ENCODE data around the gene GLT1D1. TPM values are rescaled to one million over a fixed set of nuclear protein-coding genes. Genes with fewer than 3 reads are reported as not detected.

The GLT1D1 gene
- total and polyA plus RNA-seq, 2 donors (not counting 1 experiment from before 2014, with no cell fraction given) = under 0.01 TPM; not detected in 1

GRCh38 chr12:128944956-128945355, 91.7 kb downstream of the GLT1D1 start:
- Histone ChIP-seq H3K79me2 (ENCODE audit: control insufficient read depth, insufficient read depth, low read length) (no peaks in the 10 kb centered on the region), H3K9ac (ENCODE audit: insufficient read depth, low read length) (no peak overlapping the region), H3K9me3 (ENCODE audit: control insufficient read depth, insufficient read depth, low read depth, low read length) (peaks cover 2% of the 10 kb centered on the region), H3K36me3 (ENCODE audit: control insufficient read depth, insufficient read depth, low read length) (no peaks in the 10 kb centered on the region), H2AFZ (ENCODE audit: low read length) (no peak overlapping the region), H3K4me2 (ENCODE audit: extremely low read depth, insufficient read depth, low read length) (no peak overlapping the region), H3K27me3 (ENCODE audit: control insufficient read depth, insufficient read depth, low read length) (no peaks in the 10 kb centered on the region), H3K27ac (ENCODE audit: insufficient read depth, low read length) (no peak overlapping the region), H4K20me1 (ENCODE audit: control insufficient read depth, extremely low read depth, insufficient read depth, low read length) (no peaks in the 10 kb centered on the region), H3K4me3 (replicated peaks in 1 of 4; ENCODE audit: control extremely low read depth in 1 of 4, insufficient read depth in 1 of 4, low read depth in 3 of 4, low read length in 4 of 4) (no peak overlapping the region), H3K4me1 (ENCODE audit: control insufficient read depth, extremely low read depth, insufficient read depth, low read length) (no peaks in the 10 kb centered on the region)
- no peak for DNase-seq (ENCODE audit: low read depth in 2 of 2)
- TF ChIP-seq CTCF (conservative IDR thresholded peaks at IDR 0.05 in 1 of 2, IDR thresholded peaks at IDR 0.05 in 1 of 2; ENCODE audit: low read depth in 1 of 2, low read length in 2 of 2) = no peak

DNA sequence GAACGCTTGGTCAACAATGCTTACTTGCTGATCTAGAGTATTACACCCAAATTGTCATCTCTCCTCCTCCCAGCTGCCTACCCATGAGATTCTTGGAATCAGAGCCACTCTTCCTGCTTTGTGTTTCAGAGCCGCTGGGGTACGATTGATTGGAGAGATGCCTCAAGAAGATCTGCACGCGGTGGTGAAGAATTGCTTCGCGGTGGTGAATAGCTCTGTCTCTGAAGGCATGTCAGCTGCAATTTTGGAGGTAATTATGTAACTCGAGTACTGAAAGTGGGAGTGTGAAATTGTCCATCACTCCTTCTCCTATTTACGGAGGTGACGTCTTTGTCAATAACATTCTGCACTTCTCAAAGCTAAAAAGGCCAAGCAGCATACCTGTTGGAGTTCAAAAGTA, 93.9 kb downstream of the GLT1D1 start:
- Histone ChIP-seq H3K4me1 (ENCODE audit: control insufficient read depth, extremely low read depth, insufficient read depth, low read length) (no peaks in the 10 kb centered on the region), H3K79me2 (ENCODE audit: control insufficient read depth, insufficient read depth, low read length) (no peaks in the 10 kb centered on the region), H3K27me3 (ENCODE audit: control insufficient read depth, insufficient read depth, low read length) (no peaks in the 10 kb centered on the region), H4K20me1 (ENCODE audit: control insufficient read depth, extremely low read depth, insufficient read depth, low read length) (no peaks in the 10 kb centered on the region), H3K4me2 (ENCODE audit: extremely low read depth, insufficient read depth, low read length) (no peak overlapping the region), H3K36me3 (ENCODE audit: control insufficient read depth, insufficient read depth, low read length) (no peaks in the 10 kb centered on the region), H2AFZ (ENCODE audit: low read length) (no peak overlapping the region), H3K9me3 (ENCODE audit: control insufficient read depth, insufficient read depth, low read depth, low read length) (peaks cover 2% of the 10 kb centered on the region), H3K4me3 (replicated peaks in 1 of 4; ENCODE audit: control extremely low read depth in 1 of 4, insufficient read depth in 1 of 4, low read depth in 3 of 4, low read length in 4 of 4) (no peak overlapping the region), H3K9ac (ENCODE audit: insufficient read depth, low read length) (no peak overlapping the region), H3K27ac (ENCODE audit: insufficient read depth, low read length) (no peak overlapping the region)
- DNase-seq (ENCODE audit: low read depth in 2 of 2) = no peak
- no peak for TF ChIP-seq EZH2 (IDR thresholded peaks at IDR 0.05; ENCODE audit: low read length, missing control alignments)
- no peak for TF ChIP-seq CTCF (conservative IDR thresholded peaks at IDR 0.05 in 1 of 2, IDR thresholded peaks at IDR 0.05 in 1 of 2; ENCODE audit: low read depth in 1 of 2, low read length in 2 of 2)

GRCh38 chr12:128949086-128949485, 95.8 kb downstream of the GLT1D1 start:
- H2AFZ ChIP-seq (ENCODE audit: low read length) = no peak overlapping the region
- no peak overlapping the region for H3K9ac ChIP-seq (ENCODE audit: insufficient read depth, low read length)
- H3K36me3 ChIP-seq (ENCODE audit: control insufficient read depth, insufficient read depth, low read length) = no peaks in the 10 kb centered on the region
- no peaks in the 10 kb centered on the region for H3K79me2 ChIP-seq (ENCODE audit: control insufficient read depth, insufficient read depth, low read length)
- H3K27me3 ChIP-seq (ENCODE audit: control insufficient read depth, insufficient read depth, low read length) = no peaks in the 10 kb centered on the region
- peaks cover 2% of the 10 kb centered on the region for H3K9me3 ChIP-seq (ENCODE audit: control insufficient read depth, insufficient read depth, low read depth, low read length)
- no peak overlapping the region for H3K4me2 ChIP-seq (ENCODE audit: extremely low read depth, insufficient read depth, low read length)
- no peak overlapping the region for H3K4me3 ChIP-seq (replicated peaks in 1 of 4; ENCODE audit: control extremely low read depth in 1 of 4, insufficient read depth in 1 of 4, low read depth in 3 of 4, low read length in 4 of 4)
- no peaks in the 10 kb centered on the region for H3K4me1 ChIP-seq (ENCODE audit: control insufficient read depth, extremely low read depth, insufficient read depth, low read length)
- TF ChIP-seq CTCF (conservative IDR thresholded peaks at IDR 0.05 in 1 of 2, IDR thresholded peaks at IDR 0.05 in 1 of 2; ENCODE audit: low read depth in 1 of 2, low read length in 2 of 2) (no peak), EZH2 (IDR thresholded peaks at IDR 0.05; ENCODE audit: low read length, missing control alignments) (no peak)
- no peak for DNase-seq (ENCODE audit: low read depth in 2 of 2)
- no peaks in the 10 kb centered on the region for H4K20me1 ChIP-seq (ENCODE audit: control insufficient read depth, extremely low read depth, insufficient read depth, low read length)
- no peak overlapping the region for H3K27ac ChIP-seq (ENCODE audit: insufficient read depth, low read length)

All from fibroblast of lung (primary cell).